OCI-LY1 (cell line): Measurements from ENCODE around the gene COL25A1.

Experiments
- CTCF ChIP-seq: fragments of 200-600 bp; sonication (generic), shearing (Covaris generic); IDR thresholded peaks from 2 replicates; pipeline ENCODE4 v1.5.1; 2017; ENCODE audit warnings: mild to moderate bottlenecking, antibody characterized with exemption, low read length, moderate library complexity, mixed read lengths
- EZH2 ChIP-seq: fragments of 200-600 bp; sonication (generic), shearing (Covaris generic); IDR thresholded peaks from 2 replicates; pipeline ENCODE4 v1.8.0; 2017; ENCODE audit warnings: borderline replicate concordance, mixed run types, mild to moderate bottlenecking, antibody characterized with exemption, low read length, moderate library complexity, mixed read lengths

GRCh38 chr4:109128589-109128988, 173.9 kb downstream of the COL25A1 start:
- TF ChIP-seq CTCF = no peak
- TF ChIP-seq EZH2 = no peak
